Stimulated activated CD8-positive, alpha-beta memory T cell treated with anti-CD3 and anti-CD28 coated beads, Interleukin-4, amount 100 ng/mL, for 4 hours (primary cell): ENCODE measurements around the gene GNB5.

Source experiments
- DNase-seq, 2 donors: peaks; one replicate each; pipeline ENCODE4 v3.0.0-alpha.2; 2020; ENCODE audit warnings: low read depth in 2 of 2, low spot score in 1 of 2

Gene GNB5

DNA sequence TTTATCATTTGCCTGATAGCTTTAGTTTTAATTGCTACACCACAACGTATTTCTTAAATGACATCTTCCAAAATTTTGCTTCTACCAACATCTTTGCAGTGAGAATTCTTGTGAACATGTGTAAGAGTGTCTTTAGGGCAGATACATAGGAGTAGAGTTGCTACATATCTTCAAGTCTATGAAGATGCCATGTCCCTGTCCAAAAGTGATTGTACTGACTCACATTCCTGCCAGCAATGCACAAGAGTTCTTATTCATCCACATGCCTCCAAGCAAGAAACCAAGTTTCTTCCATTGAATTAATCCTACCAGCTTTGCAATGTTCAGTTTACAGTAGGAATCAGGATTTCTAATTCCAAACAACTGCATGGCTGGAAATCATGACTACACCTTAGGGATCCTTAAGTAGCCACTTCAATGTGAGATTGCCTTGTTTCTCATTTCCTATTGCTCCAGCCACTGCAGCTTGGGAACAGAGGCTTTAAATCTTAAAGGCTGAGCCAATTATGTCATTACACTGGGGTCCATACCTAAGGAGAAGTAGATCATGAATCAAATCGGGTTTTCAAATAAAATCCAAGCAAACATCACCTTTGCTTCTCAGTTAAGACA is 123.1 kb downstream of the GNB5 start:
- DNase-seq: no peak

- DNase-seq: no peak
Observed at GRCh38 chr15:52067545-52067926, 123.7 kb downstream of the GNB5 start.

DNA sequence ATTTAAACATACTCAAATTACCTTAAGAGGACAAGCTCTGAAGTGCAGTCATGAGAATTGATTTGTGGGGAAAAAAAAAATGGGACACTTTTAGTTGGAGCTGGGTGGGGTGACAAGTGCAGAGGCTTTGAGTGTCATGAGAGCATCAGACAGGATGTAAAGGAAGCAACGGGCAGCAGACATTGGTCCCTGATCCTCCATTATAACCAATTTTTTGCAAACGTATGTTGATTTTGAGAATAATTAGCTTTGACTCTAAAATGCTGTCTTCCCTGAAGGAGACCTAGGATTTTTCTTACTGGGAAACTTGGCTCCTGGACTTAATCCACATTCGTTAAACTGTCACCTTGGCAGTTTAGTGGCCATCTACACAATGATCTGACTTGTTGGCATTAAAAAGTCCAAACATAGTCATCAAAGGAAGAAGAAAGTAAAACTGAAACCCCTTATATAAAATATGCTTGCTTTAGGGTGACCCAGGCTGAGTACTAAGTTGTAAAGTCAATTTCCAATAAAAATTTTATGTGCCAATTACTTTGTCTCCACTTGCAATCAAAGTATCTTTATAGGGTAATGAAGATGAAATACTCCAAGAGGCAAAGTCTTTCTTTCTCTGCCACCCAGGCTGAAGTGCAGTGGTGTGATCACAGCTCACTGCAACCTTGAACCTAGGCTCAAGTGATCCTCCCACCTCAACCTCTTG is 124.2 kb downstream of the GNB5 start:
- no peak for DNase-seq
